Fibroblast of skin of back (primary cell): ENCODE measurements around the gene ADM5.
"Not testable (repeated sequence)": the region's sequence is repeated elsewhere in the genome, so short reads cannot be mapped to it uniquely, and the experiment has no call there.

Source experiments
- DNase-seq: peaks from one replicate; pipeline ENCODE4 v3.0.0-alpha.2; 2013

Gene ADM5

DNA sequence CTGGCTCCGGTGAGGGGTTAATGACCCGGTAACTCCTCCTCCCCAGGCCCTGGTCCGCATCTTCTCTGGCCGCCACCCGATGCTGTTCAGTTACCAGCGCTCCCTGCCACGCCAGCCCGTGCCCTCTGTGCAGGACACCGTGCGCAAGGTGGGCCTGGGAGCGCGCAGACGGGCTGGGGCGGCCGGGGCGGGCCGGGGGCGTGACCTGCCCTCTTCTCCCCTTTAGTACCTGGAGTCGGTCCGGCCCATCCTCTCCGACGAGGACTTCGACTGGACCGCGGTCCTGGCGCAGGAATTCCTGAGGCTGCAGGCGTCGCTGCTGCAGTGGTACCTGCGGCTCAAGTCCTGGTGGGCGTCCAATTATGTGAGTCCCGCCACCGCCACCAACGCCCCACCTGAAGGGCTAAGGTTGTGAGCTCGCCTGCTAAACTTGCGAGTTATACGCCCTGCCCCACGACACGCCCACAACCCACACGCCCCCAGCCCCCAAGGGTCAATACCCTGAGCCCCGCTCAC is 11.9 kb downstream of the ADM5 start:
- no peak for DNase-seq

DNA sequence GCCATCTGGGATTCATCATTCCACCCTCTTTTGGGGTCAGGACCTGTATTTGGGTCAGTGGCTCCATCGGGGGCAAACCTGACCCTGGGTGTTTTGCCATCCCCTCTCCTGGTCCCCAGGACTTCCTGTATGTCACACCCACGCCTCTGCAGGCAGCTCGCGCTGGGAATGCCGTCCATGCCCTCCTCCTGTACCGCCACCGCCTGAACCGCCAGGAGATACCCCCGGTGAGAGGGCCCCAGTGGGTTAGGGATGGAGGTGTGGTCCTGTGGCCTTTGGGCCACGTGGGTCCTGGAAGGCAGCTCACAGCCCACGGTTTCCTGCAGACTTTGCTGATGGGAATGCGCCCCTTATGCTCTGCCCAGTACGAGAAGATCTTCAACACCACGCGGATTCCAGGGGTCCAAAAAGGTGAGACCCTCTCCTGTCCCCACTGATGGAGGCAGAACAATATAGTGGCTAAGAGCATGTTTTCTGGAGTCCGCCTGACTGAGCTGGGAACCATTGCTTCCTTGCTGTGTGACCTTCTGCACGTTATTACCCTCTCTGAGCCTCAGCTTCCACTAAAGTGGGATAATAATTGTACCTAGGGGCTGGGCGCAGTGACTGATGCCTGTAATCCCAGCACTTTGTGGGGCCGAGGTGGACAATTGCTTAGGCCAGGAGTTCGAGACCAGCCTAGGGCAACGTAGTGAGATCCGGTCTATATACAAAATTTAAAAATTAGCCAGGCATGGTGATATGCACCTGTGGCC is 15.7 kb downstream of the ADM5 start:
- DNase-seq: no peak

DNA sequence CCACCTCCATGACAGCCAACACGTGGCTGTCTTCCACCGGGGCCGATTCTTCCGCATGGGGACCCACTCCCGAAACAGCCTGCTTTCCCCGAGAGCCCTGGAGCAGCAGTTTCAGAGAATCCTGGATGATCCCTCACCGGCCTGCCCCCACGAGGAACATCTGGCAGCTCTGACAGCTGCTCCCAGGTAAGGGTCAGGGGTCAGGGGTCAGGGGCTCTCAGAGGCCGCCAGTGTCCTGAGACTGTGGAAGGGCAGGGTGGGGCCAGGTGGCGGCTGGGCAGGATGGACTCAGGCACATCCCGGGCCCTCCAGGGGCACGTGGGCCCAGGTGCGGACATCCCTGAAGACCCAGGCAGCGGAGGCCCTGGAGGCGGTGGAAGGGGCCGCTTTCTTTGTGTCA is 16.5 kb downstream of the ADM5 start:
- no peak for DNase-seq

DNA sequence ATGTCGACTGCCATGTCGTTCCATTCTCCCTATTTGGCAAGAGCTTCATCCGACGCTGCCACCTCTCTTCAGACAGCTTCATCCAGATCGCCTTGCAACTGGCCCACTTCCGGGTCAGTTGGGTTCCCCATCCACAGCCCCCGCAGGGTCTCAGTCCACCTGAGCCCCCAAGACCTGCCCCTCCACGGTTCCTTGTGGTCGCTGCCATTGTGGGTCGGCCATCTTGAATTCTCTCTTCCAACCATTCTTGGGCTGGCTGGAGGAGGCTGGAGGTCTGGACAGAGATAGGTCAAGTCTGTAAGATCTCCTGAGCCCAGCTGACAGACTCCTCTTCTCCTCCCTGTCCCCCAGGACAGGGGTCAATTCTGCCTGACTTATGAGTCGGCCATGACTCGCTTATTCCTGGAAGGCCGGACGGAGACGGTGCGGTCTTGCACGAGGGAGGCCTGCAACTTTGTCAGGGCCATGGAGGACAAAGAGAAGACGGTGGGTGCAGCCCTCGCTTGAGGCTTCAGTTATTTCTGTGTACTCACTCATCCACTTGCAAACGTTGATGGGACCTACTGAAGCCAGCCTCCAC is 21.1 kb downstream of the ADM5 start:
- peak; percentile 47 for DNase-seq

DNA sequence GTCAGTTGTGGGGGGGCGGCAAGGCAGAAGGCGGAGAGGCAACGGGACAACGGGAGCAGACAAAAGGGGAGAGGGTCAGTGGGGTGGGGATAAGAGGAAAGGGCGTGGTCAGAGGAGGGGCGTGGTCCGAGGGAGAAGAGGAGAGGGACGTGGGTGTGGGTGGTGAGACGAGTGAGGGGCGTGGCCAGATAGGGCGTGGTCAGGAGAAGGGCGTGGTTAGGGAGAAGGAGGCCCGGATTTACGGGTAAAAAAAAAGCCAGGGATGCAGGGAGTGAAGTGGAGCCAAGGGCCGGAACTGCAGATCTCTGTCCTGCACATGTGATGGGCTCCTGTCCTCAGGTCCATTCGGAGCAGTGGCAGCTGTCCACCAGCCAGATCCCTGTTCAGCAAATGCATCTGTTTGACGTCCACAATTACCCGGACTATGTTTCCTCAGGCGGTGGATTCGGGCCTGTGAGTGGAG is 23.0 kb downstream of the ADM5 start:
- DNase-seq: no peak

DNA sequence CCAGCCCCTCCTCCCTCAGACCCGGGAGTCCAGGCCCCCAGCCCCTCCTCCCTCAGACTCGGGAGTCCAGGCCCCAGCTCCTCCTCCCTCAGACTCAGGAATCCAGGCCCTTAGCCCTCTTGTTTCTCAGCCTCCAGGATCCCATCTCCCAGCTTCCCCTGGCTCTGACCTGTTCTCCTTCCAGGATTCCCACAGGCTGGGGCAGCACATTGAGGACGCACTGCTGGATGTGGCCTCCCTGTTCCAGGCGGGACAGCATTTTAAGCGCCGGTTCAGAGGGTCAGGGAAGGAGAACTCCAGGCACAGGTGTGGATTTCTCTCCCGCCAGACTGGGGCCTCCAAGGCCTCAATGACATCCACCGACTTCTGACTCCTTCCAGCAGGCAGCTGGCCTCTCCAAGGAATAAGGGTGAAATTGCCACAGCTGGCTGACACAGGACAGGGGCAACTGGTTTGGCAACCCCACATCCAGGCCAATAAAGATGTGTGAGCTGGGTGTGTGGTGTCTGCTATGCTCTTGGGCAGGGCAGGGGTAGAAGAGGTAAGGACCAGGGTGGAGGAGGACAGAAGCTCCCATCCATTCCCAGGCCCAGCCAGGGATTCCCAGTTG is 23.9 kb downstream of the ADM5 start:
- no peak for DNase-seq

DNA sequence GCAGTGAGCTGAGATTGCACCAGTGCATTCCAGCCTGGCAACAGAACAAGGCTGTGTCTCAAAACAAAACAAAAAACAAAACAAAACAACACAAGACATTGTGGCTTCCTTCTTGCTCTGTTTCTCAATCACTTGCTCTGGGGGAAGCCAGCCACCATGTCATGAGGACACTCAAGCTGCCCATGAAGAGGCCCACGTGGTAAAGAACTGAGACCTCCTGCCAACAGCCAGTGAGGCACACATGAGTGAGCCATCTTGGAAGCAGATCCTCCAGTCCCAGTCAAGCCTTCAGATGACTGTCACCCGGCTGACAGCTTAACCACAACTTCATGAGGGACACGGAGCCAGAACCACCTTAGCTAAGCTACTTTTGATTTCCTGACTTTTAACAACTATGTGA is 26.8 kb downstream of the ADM5 start:
- no peak for DNase-seq

DNA sequence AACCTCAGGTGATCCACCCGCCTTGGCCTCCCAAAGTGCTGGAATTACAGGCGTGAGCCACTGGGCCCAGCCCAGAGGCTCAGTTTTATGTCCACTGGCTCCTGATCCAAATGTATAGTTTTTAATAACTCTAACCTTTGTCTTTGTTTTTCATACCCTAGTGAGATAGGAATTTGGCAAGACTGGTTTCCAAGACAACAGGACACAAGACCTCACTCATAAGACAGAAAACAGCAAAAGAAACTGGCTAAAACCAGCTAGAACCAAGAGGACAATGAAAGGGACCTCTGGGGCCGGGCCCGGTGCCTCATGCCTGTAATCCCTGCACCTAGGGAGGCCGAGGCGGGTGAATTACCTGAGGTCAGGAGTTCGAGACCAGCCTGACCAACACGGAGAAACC is 29.1 kb downstream of the ADM5 start:
- peak; percentile 54 for DNase-seq

DNA sequence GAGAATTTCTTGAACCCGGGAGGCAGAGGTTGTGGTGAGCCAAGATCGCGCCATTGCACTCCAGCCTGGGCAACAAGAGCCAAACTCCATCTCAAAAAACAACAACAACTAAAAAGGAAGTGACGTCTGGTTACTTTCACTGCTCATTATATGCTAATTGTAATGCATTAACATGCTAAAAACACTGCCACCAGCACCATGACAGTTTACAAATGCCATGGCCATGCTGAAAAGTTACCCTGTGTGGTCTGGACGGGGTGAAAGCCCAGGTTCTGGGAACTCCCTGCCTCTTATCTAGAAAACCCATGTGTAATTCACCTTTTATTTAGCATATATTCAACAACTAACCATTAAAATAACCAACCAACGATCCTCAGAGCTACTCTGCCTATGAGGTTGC is 29.6 kb downstream of the ADM5 start:
- DNase-seq: no peak

DNA sequence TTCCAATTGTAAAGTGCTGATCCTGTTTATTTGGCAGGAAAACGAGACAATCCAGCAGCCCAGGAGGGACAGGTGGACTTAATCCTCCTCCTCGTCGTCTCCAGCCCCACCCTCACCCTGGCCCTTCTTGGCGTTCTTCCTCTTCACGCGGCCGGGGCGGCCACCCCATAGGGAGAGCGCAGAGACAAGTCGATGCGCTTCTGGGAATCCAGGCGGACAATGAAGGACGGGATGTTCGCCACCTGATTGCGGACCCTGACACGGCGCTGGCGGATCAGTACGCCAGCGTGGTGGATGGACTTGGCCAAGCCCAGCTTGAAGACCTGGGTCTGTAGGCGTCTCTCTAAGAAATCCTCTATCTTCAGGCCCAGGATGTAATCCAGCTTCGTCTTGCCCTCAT is 30.0 kb downstream of the ADM5 start:
- DNase-seq: not testable (repeated sequence)

DNA sequence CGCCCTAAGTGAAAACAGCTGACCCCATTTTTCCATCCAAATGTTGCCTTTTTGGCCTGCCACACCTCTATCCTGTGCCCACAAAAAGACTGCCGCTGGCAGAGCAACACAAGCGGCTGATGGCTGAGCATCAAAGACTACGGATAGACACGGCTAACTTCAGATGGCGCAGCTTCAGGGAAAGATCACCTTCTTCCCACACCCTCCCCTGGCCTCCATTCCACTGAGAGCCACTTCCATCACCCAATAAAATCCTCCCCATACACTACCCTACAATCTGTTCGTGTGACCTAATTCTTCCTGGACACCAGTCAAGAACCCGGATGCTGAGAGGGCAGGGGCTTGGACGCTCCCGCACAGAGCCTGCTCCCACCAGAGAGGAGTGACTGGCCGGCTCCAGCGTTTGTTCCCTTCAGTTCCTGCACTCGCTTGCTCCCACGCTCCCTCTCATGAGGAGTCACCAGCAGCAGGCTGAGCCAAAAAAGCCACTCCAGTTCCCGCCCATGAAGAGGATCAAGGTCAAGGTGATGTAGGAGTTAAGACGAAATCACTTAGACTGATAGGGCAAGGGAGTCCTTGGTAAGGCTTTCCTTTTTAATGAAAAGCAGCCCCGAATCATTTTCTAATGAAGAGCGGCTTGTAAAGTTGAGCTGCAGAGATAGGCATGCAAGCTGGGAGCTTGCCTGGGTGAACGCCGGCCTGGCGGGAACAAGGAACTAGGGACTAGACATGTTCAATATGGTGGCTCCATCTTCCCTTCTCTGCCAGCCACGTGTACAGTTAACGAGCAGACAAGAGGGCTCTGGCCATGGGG is 38.0 kb downstream of the ADM5 start:
- DNase-seq: no peak

DNA sequence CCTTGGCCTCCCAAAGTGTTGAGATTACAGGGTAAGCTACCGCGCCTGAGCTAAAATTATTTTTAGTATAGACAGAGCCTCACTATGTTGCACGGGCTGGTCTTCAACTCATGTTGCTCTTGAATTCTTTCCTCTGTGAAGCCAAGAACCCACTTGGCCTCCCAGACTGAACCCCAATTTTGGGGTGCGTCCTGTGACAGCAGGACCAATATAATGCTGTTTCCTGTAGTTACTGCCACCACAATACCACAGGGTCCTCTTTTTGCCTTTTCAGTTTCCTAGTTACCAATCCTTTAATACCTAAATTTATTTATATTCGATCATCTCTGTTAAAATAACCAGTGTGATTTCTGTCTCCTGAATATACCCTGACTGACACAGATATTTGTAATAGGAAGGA is 40.8 kb downstream of the ADM5 start:
- DNase-seq: no peak

DNA sequence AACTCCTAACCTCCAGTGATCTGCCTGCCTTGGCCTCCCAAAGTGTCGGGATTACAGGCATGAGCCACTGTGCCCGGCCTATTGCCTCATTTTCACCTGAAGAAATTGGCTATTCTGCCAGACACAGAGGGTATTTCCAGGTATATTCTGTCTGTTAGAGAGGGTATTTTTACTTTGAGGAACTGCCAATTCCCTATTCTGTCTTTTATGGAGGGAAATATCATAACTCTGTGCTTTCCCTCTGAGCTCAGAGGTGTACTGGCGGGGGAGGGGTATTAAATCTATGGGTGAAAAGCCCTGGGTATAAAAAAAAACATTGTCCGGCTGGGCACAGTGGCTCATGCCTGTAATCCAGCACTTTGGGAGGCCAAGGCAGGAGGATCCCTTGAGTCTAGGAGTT is 48.9 kb downstream of the ADM5 start:
- no peak for DNase-seq

DNA sequence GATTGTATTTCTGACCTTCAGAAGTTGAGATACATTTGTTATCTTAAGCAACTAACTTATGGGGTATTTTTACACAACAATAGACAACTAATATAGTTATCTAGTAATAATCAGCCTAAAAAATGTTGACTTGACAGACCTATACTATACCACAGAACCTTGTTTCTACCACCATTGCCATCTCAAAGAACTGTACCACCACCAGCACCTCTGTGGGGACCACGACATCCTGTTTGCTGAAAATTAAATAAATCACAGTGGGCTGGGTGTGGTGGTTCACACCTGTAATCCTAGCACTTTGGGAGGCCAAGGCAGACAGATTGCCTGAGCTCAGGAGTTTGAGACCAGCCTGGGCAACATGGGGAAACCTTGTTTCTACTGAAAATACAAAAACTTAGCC is 49.7 kb downstream of the ADM5 start:
- no peak for DNase-seq

DNA sequence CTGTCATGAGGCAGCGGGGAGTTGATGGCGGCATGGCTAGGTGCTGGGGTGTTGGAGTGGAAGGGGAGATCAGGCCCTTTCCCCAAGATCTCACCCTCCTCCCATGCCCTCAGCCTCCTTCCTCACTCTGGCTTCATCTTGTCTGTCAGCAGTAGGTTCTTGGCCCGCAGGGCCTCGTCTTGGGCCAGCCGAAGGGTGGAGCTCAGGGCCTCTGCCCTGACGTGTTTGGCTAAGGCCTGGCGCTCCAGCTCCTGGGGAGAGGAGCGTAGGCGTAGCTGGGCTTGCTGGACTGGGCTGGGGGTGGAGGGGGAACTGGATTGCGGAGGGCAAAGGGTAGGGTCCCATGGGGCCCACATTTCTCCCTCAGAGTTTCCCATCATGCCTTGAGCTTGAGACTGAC is 50.5 kb downstream of the ADM5 start:
- no peak for DNase-seq
